ENCODE measurements around the gene PTGES3L. TPM values are rescaled to one million over a fixed set of nuclear protein-coding genes. Genes with fewer than 3 reads are reported as not detected.
"Not testable (repeated sequence)": the region's sequence is repeated elsewhere in the genome, so short reads cannot be mapped to it uniquely, and the experiment has no call there.

PTGES3L gene
- total RNA-seq, 1 donor from 2014 or later: 50.6 TPM

GRCh38 chr17:43016216-43016615 lies 36.3 kb upstream of the PTGES3L start:
- intact Hi-C loops (cut with DNase I): no loop called here
- no peak for DNase-seq
- no peak for ATAC-seq (ENCODE audit: poor library complexity)

GRCh38 chr17:43015579-43015978 lies 35.7 kb upstream of the PTGES3L start:
- peak; percentile 36 for ATAC-seq (ENCODE audit: poor library complexity)
- intact Hi-C loops (cut with DNase I): no loop called here
- peak; percentile 80 for DNase-seq

GRCh38 chr17:43014649-43015542 lies 35.0 kb upstream of the PTGES3L start:
- ATAC-seq (ENCODE audit: poor library complexity) (no peak), DNase-seq (no peak)
- intact Hi-C loops (cut with DNase I): no loop called here

DNA sequence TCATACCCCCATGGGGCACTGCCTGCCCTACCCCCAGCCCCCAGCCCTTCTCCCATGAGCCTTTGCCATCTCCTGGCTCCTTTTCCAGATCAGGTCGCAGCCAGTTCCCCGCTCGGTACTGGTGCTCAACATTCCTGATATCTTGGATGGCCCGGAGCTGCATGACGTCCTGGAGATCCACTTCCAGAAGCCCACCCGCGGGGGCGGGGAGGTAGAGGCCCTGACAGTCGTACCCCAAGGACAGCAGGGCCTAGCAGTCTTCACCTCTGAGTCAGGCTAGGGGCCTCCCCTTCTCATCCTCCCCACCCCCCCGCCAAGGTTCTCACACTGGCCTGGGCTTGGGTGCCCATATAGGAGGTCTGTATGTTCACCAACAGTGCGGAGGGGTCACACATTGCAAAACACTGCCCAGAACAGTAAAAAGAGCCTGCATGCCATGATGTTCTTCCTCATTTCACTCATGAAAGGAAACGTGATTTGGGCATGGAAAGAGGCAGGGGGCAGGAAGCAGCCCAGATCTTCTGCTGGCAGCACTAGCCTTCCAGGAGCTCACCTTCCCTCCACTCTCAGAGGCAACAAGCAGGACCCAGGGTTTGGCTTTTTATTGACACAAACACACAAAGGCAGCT lies 34.3 kb upstream of the PTGES3L start:
- peak; percentile 20 for ATAC-seq (ENCODE audit: poor library complexity)
- DNase-seq: no peak
- intact Hi-C loops (cut with DNase I): no loop called here

- intact Hi-C loops (cut with DNase I): no loop called here
- DNase-seq: no peak
- no peak for ATAC-seq (ENCODE audit: poor library complexity)
These were observed 33.4 kb upstream of the PTGES3L start for GRCh38 chr17:43013296-43013695.

- DNase-seq (no peak), ATAC-seq (ENCODE audit: poor library complexity) (peak; percentile 23)
- intact Hi-C loops (cut with DNase I): no loop called here
These were observed 32.0 kb upstream of the PTGES3L start for GRCh38 chr17:43011728-43012472.

GRCh38 chr17:43010667-43011308 lies 30.9 kb upstream of the PTGES3L start:
- ATAC-seq (ENCODE audit: poor library complexity) (no peak), DNase-seq (no peak)
- intact Hi-C loops (cut with DNase I): no loop called here

- DNase-seq (peak; percentile 91), ATAC-seq (ENCODE audit: poor library complexity) (peak; percentile 91)
- intact Hi-C loops (cut with DNase I): no loop called here
These were observed 27.0 kb upstream of the PTGES3L start, which contains the start of gene IFI35 for GRCh38 chr17:43006639-43007551. IFI35 (plus strand) TSS chr17:43006784; CDS start chr17:43006948, 164 bp downstream.

DNA sequence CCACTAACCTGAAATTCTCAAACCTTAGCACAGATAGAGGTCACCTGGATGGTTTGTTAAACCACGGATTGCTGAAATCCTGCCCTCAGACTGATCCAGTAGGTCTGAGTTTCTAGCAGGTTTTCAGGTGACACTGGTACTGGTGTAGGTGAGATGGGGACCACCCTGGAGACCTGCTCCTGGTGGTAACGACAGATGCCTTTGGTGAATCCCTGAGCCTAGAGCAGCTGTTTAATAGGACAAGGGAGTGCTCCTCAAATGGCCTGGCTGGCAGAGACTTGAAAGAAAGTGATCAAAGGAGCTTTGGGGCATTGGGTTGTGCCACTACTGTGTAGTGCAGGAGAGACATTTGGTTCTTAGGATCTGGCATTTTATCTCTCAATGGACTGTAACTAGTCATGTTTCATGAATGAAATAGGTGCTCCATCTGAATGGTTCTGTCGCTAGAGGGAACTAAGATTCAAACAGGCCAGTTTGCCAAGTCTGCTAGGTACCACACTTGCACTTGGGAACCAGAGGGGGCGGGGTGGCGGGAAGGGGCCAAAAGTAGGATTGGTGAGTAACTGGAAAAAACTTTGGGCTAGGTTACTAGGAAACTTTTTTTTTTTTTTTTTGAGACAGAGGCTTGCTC lies 23.8 kb upstream of the PTGES3L start:
- ATAC-seq (ENCODE audit: poor library complexity): no peak
- intact Hi-C loops (cut with DNase I): no loop called here

DNA sequence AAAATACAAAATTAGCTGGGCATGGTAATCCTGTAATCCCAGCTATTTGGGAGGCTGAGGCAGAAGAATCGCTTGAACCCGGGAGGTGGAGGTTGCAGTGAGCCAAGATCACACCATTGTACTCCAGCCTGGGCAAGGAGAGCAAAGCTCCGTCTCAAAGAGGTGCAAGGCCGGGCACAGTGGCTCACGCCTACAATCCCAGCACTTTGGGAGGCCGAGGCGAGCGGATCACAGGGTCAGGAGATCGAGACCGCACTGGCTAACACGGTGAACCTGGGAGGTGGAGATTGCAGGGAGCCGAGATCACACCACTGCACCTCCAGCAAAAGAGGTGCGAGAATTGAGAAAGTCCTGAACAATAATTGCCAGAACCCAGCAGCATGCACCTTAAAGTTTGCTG lies 21.0 kb upstream of the PTGES3L start:
- ATAC-seq (ENCODE audit: poor library complexity); DNase-seq; intact Hi-C loops (cut with DNase I): not testable (repeated sequence)

More for the DNA sequence above, 23.8 kb upstream of the PTGES3L start:
- DNase-seq: no peak

DNA sequence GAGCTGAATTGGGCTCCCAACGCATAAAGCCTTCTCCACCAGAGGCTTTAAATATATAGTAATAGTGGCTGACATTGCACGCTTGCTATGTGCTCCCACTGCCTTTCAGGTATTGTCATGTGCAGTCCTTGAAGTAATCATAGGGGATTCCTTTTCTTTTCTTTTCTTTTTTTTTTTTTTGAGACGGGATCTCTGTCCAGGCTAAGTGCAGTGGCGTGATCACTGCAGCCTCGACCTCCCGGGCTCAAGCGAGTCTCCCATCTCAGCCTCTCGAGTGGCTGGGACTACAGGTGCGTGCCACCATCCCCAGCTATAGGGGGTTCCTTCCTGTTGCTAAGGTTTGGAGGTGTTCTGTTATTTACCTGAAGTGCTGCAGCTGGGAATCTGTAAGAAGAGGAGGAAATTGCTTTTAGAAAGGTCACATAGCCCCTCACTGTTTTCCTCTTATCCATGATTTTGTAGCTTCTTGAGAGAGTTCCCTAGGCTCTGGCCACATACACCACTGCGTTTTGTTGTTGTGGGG lies 19.2 kb upstream of the PTGES3L start:
- no peak for ATAC-seq (ENCODE audit: poor library complexity)

GRCh38 chr17:42997984-42998938 lies 18.4 kb upstream of the PTGES3L start, which contains the start of gene RPL27:
RPL27 (plus strand) TSS chr17:42998419; CDS start chr17:42998751, 332 bp downstream.
- intact Hi-C loops (cut with DNase I): no loop called here
- ATAC-seq (ENCODE audit: poor library complexity): peak; percentile 98
- DNase-seq: peak; percentile 98

More for the DNA sequence above, 19.2 kb upstream of the PTGES3L start:
- no peak for DNase-seq
- intact Hi-C loops (cut with DNase I): no loop called here

- DNase-seq: no peak
- ATAC-seq (ENCODE audit: poor library complexity): no peak
- intact Hi-C loops (cut with DNase I): no loop called here
These were observed 17.6 kb upstream of the PTGES3L start for GRCh38 chr17:42997390-42997983.

- intact Hi-C loops (cut with DNase I); DNase-seq; ATAC-seq (ENCODE audit: poor library complexity): not testable (repeated sequence)
These were observed 14.0 kb upstream of the PTGES3L start for GRCh38 chr17:42993913-42994312.

DNA sequence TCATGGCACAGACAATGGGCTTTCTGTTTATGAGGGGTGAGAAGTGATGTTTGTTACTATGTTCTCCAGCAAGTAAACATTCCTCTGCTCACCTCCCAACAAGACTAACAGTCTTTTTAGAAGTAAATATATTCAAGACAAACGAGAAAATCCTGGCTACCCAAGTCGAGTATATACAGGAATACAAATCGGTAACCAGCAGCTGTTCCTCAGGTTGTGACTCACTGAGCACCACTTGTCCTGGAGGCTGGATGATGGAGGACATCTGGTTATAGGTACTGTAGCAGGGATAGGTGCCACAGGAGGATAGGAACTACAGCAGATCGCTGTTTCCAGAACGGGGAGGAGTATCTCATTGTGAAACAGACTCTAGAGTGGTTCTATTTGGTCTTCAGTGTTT lies 13.0 kb upstream of the PTGES3L start:
- intact Hi-C loops (cut with DNase I): no loop called here
- ATAC-seq (ENCODE audit: poor library complexity) (no peak), DNase-seq (no peak)

GRCh38 chr17:42991471-42991870 lies 11.6 kb upstream of the PTGES3L start:
- intact Hi-C loops (cut with DNase I): no loop called here

More at GRCh38 chr17:42991471-42991870, 11.6 kb upstream of the PTGES3L start:
- ATAC-seq (ENCODE audit: poor library complexity) (no peak), DNase-seq (no peak)
